Dermis blood vessel endothelial cell (primary cell): Measurements from ENCODE around the gene PHLDA3. TPM values are rescaled to one million over a fixed set of nuclear protein-coding genes. Genes with fewer than 3 reads are reported as not detected.

ENCODE experiments used
- DNase-seq: peaks from one replicate; pipeline ENCODE4 v3.0.0; 2010
- total RNA-seq: library from RNA; depleted of rRNA; stranded (reverse); fragments of >200 nt; gene quantifications from 2 replicates; pipeline ENCODE4 v1.2.3, GENCODE V29; 2014

The PHLDA3 gene
- total RNA-seq, 1 donor from 2014 or later, result 29.4 TPM

DNA sequence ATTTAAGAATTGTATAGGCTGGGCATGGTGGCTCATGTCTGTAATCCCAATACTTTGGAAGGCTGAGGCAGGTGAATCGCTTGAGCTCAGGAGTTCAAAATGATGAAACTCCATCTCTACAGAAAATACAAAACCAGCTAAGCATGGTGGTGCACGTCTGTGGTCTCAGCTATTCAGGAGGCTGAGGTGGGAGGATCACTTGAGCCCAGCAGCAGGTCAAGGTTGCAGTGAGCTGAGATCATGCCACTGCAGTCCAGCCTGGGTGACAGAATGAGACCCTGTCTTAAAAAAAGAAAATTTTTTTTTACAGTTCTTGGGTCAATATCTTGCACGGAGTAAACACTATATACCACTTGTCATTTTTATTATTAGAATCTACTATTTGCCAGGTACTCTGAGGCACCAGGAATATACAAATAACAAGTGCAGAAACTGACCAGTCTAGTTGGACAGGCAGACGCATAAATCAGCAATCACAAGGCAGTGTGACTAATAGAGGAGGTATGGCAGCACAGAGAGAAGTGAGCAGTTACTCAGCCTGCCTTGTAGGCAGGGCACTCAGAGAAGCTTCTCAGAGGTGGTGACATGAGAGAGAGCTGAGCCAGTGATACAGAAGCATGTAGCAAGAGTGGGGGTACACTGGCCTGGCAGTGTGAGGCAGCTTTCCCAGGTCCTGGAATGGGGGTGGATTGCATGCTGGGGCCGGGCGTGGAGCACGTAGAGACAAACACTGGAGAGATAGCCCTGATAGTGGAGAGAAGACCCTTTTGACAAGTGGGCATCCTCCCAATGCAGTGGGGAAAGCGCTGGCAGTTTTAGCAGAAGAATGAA, 8.0 kb downstream of the PHLDA3 start:
- DNase-seq, result peak; percentile 89

DNA sequence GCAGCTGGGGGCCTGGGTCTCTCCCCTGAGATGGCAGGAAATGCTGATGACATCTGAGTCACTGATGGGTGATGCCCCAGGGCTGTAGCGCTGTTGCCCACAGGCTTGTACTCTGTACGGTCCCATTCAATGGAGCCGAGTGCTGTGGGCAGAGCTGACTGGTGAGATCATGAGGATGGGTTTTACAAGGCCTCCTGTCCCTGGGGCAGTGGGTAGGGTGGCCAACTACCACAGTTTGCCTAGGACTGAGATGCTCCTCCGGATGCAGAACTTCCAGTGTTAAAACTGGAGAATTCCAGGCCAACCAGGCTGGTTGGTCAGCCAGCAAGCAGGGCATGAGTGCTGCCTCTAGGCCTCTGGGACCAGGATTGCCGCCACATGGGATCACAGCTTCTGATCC, 9.2 kb downstream of the PHLDA3 start:
- DNase-seq, result no peak

DNA sequence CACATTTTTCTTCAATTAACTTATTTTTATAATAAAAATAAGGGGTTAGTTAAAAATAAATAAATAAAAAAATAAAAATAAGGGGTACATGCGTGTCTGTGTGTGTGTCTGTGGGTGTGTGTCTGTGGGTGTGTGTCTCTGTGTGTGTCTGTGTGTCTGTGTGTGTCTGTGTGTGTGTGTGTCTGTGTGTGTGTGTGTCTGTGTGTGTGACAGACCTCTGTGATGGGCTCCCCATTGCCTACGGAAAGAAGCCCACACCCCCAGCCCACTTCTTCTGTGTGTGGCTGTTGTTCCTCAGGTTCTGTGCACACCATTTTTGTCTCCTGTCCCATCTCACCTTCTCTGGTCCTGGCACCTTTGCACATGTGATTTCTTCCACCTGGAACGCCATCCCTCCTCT, 9.9 kb downstream of the PHLDA3 start:
- no peak for DNase-seq

DNA sequence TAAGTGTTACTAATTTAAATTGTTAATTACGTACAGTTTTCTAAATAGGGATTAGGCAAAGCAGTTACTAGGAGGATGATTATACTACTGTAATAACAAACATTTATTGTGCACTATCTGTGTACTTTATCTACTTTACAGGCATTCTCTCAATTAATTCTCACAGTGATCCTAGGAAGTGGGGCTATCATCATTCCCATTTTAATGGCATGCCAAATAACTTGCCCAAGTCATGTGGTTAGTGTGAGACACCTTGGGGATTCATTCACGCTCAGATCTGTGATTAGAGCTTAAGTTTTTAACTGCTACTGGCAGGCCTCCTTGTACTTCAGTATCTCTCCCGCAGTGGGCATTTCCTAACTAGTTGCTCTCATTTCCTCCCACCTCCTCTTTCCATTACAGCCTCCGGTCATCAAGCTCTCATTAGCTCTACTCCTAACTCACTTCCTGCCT, 11.5 kb downstream of the PHLDA3 start:
- peak; percentile 30 for DNase-seq

DNA sequence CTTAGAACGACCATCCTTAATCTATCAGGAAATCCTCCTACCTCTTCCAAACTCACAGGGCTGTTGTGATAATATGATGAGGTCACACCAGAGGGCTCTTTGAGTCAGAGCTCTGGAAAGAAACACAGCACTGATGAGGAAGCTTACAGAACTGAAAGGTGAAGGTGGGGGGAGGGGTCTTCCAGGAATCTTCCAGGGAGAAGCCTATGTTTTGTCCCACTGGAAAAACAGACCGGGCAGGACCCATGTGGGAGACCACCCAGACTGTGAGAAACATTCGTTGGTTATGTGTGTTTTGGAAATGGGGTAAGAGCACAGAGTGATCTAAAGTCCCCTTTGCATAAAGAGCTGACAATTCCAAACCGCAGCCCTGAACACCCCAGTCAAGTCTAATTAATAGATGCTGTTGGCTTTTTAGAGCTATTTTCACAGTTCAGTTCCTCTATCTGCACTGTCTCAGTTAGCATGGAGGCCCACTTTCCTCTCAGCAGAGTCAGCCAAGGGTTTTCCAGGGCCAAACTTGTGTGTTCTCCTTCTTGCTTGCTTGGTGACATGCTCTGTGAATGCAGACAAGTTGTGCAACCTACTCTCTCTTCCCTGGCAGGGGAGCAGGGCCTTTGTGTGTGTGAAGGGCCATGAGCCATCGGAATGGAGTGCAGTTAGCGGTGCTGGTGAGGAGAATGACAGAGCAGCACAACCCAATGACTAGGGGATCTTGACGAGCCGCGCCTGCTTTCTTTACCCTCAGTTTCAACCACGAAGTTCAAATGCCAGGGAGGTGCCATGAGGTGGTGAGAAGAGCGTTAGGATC, 12.3 kb downstream of the PHLDA3 start:
- DNase-seq, result peak; percentile 63

DNA sequence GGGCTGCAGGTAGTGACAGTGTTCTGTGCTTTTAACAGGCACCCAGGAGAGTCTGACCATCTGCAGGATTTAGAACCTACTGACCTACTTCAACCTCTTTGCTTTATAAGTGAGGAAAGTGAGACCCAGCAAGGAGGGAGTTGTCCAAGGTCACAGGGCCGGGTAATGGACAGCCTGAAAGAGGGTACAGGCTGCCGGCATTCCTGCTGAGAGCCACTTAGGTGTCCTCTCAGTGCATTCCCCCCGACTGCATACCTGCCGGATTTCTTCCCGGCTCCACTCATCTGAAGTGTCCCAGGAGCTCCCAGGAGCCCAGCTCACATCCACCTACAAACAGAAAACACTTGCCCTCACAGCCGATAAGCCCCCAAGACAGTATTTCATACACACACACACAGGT, 13.9 kb downstream of the PHLDA3 start:
- no peak for DNase-seq

DNA sequence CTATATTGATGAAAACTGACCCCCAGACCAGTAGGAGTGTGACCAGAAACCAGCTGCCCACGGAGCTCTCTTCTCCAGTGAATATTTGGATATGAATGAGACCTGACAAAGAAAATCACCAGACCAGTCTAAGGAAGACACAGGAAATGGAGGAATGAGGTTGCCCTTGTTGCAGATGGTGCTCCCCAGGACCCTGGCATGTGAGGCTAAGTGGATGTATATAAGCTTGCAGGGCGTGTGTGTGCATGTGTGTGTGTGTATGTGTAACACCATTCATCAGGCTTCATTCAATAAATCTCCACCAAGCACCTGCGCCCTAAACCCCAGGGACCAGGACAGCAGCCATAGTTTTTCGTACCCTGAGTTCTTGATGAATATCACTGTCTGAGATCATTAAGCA, 14.4 kb downstream of the PHLDA3 start:
- DNase-seq, result no peak

DNA sequence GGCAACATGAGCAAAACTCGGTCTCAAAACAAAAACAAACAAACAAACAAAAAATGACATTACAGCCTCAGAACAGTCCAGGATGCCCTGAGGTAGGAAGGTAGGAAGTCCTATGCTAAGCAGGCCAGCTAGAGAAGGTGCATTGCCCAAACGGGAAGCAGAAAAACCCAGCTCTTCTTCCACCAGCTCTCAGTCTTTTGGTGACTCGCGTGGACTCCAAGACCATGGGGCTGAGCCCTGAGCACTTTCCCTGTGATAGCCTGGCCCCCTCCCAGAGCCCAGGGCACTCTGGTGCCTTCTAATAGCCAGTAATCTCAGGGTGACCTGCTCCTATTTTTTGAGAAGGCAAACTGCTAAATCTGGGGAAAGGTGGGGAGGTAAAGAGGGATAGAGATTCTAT, 16.1 kb downstream of the PHLDA3 start:
- no peak for DNase-seq

DNA sequence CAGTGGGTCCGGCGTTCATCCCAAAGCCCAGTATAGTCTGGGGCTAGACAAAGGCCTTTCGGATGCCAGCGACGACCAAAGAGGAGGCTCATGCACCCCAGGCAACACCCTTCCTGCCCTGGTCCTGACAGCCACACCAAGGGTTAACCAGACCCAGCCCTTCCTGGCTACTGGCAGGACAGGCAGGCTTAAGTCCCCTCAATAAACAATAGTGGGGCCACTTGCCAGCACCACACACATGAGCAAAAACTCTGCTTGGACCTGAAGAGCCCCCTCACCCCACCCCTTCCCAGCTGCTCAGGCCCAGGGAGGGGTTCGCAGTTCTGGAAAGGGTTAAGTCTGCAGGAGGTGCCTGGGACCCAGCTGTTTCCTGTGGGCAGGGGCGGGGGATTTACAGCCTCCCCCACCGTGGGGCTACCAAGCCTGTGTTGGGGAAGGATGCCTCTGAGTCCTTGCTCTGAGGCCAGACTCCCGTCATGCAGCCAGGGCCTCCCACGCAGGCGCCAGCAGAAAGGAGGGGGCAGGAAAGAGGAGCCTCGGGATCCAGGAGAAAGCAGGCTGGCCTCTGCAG, 18.2 kb downstream of the PHLDA3 start:
- DNase-seq, result peak; percentile 80

DNA sequence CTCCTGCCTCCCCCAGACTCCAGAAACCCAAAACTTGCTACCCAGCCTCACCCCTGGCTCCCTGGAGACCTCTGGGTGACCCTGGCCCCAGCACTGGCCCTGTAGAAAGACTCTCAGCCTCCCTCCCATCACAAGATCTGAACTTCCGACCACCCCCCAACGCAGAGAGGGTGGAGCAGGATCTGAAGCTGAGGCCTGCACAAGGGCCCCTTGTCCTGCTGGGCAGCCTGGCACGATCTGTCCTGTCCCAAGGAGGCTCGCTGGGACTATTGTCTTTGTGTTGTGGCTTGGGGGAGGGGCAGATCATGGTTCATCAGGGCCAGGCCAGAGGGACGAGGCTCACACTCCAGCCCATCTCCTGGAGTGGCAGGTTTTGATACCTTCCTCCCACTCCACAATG, 20.0 kb downstream of the PHLDA3 start:
- no peak for DNase-seq

DNA sequence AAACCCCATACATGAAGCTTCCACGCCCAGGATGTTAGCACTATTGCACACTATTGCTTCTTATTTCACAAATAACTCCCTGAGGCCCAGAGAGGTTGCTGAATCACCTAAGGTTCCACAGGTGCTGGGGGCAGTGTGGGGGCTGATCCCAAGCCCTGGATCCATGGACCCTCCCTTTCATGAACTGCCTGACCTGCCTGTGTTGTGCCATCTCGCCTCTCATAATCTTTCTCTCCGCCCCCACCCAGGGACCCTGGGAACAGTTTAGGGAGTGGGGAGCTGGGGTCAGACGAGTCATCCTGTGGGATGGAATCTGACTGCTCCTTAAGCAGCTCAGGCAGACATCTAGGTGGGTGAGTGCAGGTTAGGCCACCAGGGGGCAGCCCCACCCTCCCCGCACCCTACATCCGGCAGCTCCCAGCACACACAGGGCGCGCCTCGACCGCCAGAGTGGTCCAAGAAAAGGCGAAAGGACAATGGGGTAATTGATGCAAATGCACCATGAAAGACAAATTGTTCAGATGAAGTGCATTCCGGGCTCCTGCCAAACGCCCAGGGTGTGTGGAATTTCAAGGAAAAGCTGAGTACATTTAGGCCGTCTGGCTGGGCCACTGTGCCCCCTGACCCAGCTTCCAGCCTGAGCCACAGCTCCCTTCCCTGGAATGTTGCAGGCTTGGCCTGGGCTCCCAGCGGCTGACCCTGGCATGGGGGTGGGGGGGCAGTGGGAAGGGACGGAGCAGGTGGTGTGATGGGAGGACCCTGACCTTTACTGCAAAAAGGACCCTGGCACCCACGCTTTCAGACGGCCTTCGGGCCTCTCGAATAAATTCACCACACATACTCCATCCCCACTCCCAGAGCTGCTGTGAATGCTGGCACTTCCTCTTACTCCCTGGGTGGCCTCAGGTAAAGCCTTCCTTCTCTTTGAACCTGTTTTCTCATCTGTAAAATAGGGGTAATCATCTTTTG, 20.8 kb downstream of the PHLDA3 start:
- DNase-seq, result peak; percentile 84

DNA sequence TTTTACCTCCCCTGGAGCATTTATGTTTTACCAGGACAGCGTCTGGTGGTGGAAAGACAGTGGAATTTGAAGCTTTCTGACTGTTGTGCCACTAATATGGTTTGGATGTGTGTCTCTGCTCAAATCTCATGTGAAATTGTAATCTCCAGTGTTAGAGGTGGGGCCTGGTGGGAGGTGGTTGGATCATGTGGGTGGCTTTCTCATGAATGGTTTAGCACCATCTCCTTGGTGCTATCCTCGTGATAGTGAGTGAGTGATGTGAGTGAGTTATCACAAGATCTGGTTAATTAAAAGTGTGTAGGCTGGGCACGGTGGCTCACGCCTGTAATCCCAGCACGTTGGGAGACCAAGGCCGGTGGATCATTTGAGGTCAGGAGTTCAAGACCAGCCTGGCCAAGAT, 23.7 kb downstream of the PHLDA3 start:
- DNase-seq, result no peak

DNA sequence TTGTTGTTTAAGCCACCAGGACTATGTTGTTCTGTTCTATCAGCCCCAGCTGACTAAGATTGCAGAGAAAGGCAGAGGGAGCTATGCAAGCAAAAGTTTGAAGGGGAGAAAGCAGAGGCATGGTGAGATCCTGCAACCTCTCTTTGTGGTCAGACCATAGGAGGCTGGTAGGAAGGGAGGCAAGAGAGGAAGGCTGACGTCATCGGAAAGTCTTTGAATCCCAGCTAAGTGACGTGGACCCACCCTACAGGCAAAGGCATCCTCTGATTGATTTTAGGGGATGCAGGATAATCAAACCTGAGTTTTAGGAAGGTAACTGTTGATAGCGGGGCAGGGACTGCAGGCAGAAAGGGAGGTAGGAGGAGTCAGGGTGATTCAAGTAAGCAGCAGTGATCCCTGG, 24.2 kb downstream of the PHLDA3 start:
- peak; percentile 54 for DNase-seq

DNA sequence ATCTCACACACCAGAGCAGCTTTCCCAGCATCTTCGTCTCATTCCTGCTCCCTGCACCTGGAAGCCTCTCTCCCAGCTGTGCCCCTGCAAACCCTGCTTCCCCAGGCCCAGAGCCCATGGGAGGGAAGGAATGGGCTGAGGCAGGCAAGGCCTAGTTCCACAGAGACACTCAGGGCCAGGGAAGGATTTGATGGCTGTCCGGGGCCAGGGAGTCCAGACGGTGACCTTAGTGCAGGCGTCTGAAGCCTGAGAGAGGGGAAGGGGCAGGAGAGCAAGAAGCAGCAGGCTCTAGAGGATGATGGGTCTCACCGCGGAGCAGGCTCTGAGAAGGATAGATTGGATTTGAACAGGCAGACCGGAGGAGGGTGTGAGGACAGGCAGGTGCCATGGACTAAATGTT, 25.2 kb downstream of the PHLDA3 start:
- no peak for DNase-seq

DNA sequence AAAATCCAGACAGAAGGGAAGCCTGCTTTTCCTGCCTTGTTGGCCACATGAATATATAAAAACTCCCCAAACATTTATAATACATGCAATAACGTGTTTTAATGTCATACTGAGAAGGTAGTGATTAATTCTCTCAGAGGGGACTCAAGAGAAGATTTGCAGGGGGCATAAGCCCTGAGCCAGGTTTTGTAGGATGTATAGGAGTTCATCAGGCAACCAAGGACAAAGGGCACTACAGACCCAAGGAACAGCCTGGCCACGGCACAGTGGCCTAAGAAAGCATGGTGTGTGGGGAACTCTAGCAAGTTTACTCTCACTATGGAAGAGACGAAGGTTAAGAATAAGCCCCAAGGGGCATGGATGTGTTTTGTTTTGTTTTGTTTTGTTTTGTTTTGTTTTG, 32.0 kb downstream of the PHLDA3 start:
- DNase-seq, result no peak

DNA sequence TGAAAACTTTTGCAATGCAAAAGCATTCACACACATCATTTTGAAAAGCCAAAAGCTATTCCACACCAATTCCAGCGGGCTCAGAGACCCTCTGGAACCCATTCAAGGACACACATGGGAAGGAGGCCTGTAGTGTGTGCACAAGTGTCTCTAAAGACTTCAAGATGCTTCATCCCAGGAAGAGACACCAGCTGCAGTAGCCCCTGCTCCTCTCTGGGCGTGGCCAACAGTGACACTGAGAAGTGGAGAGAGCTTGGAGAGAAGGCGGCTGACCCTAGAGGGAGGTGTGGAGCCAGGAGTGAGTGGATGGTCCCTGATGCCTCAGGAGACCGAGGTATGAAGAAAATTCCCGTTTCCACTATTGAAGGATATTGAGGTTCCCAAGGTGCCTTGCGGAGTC, 32.6 kb downstream of the PHLDA3 start:
- no peak for DNase-seq

DNA sequence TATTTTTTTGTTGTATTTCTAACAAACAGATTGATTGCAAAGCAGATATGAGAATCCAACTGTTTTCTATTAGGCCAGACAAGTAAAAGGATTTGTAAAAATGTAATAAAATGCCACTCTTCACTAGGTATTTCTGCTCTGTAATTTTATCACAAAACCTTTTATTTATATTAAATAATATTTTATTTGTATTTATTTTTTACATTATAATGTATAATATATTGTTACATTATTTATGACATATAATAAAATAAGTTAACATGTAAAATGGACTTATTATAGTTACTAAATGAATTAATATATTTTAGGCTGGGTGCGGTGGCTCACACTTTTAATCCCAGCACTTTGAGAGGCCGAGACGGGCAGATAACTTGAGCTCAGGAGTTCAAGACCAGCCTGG, 34.7 kb downstream of the PHLDA3 start:
- DNase-seq, result no peak

DNA sequence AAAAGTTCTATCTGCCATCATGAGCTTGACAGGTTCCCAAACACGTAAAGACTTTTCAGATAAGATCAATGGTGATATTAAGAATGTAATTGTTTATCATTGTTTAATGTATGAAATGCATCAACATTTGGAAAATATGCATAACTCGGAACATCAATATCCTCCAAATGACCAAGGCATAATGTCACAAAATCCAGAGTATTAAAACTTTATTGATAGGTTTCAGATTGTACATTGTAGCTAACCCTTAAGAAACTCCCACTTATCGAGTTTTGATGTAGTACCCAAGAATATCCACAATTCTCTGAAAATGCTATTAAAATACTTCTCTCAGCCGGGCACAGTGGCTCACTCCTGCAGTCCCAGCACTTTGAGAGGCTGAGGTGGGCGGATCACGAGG, 35.4 kb downstream of the PHLDA3 start:
- no peak for DNase-seq

DNA sequence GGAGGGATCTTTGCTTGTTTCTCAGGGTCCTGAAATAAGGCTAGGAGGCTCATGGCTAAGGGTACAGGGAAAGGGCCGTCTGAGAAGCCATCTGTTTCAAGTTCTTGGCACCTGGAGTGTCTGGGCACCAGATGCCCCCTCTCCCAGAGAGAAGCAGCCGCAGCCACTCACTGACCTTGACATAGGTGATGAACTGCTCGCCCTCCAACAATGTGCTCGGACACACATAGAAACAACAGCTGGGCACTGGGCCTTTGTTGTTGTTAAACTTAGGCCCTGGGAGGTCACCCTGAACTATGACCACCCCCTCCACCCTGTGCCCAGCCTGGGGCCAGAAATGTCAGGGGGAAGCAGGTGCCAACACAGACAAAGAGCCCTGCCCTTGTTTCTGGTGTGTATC, 38.2 kb downstream of the PHLDA3 start:
- DNase-seq, result no peak

DNA sequence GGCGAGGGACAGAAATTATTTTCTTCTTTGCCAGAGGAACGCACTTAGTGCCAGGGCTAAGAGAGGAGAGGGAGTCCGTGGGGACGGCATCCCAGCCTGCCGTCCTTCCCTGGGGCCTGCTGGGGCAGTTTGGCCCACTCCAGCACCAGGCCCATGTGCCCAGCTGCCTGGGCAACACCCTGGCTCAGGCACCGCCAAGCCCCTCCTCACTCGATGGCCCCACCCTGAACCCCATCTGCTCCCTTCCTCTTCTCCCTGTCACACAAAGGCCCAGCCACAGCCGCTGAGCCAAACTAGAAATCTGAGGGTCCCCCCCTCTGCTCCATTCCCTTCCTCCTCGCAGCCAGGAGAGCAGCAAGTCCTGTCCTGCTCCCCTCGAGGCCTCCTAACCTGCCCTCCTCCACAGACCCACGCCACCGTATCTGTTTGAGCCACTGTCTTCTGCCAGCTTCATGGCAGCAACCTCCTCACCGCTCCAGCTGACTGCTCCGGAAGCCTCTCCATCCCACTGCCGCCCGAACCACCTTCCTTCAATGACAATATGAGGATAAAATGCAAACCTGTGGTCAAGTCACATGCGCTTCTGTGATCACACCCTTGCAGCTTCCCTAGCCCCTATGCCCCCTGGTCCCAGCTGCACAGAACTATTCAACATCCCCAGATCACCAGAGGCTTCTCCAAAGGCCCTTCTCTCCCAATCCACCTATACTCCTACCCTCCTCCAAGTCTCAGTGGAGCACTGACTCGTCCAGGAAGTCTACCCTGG, 39.1 kb downstream of the PHLDA3 start:
- no peak for DNase-seq

DNA sequence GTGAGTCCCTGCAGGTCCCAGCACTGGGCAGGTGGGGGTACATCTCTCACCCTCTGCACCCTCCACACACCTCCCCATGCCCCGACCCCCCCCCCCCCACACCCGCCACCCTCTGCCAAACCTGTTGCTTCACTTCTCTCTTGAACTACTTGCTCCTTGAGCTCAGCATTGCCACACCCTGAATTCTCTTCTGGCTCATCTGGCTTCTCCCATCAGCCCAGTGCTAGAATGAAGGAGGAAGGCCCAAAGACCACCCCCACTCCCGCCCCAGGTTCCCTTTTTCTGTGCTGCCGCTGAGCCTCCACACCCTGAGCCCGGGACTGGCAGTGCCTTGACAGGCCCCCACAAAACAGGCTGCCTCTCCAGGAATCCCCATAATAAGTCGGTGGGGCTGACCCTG, 41.0 kb downstream of the PHLDA3 start:
- DNase-seq, result no peak
